DMS79 (cell line): ENCODE results near the gene FAM89B.
A peak's percentile ranks its signal among the peaks of the same experiment; 100 is the strongest.

Experiments
- DNase-seq: peaks from one replicate; lab custom pipeline; 2025; lab: John Stamatoyannopoulos, UW

Gene FAM89B

DNA sequence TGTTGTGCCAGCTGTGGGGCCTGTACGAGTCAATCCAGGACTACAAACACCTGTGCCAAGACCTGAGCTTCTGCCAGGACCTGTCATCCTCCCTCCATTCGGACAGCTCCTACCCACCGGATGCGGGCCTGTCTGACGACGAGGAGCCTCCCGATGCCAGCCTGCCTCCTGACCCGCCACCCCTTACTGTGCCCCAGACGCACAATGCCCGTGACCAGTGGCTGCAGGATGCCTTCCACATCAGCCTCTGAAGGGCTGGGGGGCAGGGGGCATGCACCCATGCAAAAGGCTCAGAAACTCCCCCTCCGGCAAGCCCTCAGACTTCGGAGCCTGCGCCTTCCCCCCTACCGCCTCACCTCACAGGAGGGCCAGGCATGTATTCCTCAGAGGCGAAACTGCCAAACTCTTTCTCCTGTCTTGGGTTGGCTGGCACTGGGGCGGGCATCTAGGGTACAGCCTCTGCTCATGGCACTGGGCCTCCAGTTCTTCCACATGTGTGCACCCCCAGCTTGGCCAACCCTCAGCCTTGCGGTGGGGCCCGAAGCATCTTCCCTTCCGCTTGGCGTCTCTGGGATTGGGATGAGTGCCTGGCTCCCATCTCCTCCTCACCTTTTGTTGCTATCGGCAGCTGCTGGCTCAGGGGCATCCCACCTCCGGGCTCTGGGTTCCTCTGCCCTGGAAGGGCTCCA lies 1.2 kb downstream of the FAM89B start:
- no peak for DNase-seq

DNA sequence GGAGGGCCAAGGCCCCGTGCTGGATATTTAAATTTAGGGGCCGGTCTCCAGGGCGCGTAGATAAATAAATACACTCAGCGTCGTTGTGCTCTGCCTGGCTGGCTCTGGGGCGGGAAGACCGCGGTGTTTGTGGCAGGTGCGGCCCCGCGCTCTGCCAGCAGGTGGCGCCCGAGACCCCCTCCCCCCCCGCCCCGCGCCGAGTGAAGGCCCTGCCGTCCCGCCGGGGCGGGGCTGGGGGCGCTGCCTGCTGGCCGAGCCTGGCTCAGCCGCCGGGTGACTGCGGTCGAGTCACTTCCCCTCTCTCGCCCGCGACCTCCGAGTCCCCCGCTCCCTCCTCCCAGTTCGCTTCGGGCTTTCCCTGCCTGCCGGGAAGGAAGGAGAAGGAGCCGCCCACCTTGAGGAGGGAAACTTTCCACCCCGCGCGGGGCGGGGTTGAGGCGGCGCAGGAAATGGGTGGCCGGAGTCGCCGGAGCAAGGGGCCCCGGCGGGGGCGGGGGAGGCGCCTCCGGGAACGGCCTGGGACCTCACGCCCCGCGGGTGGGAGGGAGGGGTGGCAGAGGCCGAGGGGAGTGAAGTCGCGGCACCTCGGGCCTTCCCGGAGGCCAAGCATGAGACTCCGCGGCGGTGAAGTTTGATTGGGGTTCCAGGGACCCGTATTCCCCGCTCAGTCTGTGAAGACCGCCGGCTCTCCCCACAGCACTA lies 1.9 kb downstream of the FAM89B start:
- DNase-seq: peak; percentile 35

- DNase-seq: no peak
These were observed 2.7 kb downstream of the FAM89B start for GRCh38 chr11:65574811-65575567.

- no peak for DNase-seq
These were observed 3.4 kb downstream of the FAM89B start, which contains the start of gene EHBP1L1 for GRCh38 chr11:65575568-65576231. Gene EHBP1L1, plus strand, starts transcription at chr11:65576053. Its CDS starts 250 bp downstream, at chr11:65576303.

- no peak for DNase-seq
These were observed 4.0 kb downstream of the FAM89B start for GRCh38 chr11:65576232-65576866.

GRCh38 chr11:65576867-65577755 lies 4.8 kb downstream of the FAM89B start:
- no peak for DNase-seq

GRCh38 chr11:65577756-65578109 lies 5.4 kb downstream of the FAM89B start:
- DNase-seq: no peak

GRCh38 chr11:65578134-65578533 lies 5.8 kb downstream of the FAM89B start:
- DNase-seq: no peak

- no peak for DNase-seq
These were observed 6.3 kb downstream of the FAM89B start for GRCh38 chr11:65578667-65579066.

- DNase-seq: no peak
These were observed 7.0 kb downstream of the FAM89B start for GRCh38 chr11:65579291-65579690.

DNA sequence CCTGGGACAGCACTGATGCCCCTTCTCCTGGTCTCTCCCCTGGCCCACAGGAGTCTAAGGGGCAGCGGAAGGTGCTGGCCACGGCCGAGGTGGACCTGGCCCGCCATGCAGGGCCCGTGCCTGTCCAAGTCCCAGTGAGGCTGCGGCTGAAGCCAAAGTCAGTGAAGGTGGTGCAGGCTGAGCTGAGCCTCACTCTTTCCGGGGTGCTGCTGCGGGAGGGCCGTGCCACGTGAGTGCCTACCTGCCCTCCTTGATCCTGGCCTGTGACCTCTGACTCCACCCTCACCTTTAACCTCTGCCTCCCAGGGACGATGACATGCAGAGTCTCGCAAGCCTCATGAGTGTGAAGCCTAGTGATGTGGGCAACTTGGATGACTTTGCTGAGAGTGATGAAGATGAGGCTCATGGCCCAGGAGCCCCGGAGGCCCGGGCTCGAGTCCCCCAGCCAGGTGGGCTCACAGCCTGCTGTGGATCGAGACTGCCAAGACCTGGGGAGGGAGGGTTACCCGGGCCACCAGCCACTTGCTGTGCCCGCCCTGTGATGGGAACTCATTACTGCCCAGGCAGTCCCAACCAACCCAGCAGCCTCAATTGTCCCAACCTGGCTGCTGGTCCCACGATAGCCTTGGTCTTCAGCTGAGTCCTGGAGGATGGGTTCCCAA lies 7.8 kb downstream of the FAM89B start:
- DNase-seq: no peak

GRCh38 chr11:65580756-65581155 lies 8.4 kb downstream of the FAM89B start:
- DNase-seq: no peak

- no peak for DNase-seq
These were observed 9.6 kb downstream of the FAM89B start for GRCh38 chr11:65581928-65582327.

GRCh38 chr11:65583589-65583988 lies 11.3 kb downstream of the FAM89B start:
- DNase-seq: no peak

DNA sequence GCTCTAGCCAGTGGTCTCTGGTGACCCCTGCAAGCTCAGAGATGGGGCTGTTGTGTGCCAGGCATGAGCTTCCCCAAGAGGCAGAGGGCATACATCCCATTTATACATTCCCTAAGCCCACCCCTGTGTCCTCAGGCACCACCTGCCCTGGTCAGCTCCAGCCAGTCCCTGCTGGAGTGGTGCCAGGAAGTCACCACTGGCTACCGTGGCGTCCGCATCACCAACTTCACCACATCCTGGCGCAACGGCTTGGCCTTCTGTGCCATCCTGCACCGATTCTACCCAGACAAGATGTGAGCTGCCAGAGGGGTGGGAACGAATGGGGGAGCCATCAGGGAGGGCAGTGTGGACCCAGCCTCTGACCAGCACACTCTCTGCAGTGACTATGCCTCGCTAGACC lies 11.8 kb downstream of the FAM89B start:
- DNase-seq: no peak

DNA sequence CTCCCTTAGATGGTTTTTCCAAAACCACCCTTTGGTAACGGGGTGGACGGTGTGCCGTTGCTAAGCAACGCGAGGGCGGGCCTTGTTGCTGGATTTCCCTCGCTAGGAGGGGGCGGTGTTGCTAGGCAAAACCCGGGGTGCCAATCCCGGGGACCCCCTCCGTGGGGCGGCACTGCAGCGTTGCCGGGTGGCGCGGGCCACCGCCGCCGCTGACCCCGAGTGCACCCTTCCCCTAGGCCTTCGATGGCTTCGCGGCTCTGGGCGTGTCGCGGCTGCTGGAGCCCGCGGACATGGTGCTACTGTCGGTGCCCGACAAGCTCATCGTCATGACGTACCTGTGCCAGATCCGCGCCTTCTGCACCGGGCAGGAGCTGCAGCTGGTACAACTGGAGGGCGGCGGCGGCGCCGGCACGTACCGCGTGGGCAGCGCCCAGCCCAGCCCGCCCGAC lies 12.4 kb downstream of the FAM89B start:
- no peak for DNase-seq

- DNase-seq: no peak
These were observed 13.3 kb downstream of the FAM89B start for GRCh38 chr11:65585396-65586246.

- no peak for DNase-seq
These were observed 13.9 kb downstream of the FAM89B start for GRCh38 chr11:65586247-65586630.

GRCh38 chr11:65586676-65587075 lies 14.3 kb downstream of the FAM89B start:
- DNase-seq: no peak
